OCI-LY1 (cell line): ENCODE measurements around the gene B3GLCT.

Experiments
- H2AFZ ChIP-seq: fragments of 200-600 bp; sonication (generic), shearing (Covaris generic); 2 replicates; pipeline ENCODE4 v1.6.0; 2014; ENCODE audit warnings: antibody characterized with exemption, mild to moderate bottlenecking, low read length
- H3F3A ChIP-seq: fragments of 200-600 bp; sonication (generic), shearing (Covaris generic); 2 replicates; pipeline ENCODE4 v1.6.0; 2014; ENCODE audit warnings: mild to moderate bottlenecking, antibody characterized with exemption, low read length, moderate library complexity; ENCODE audit not compliant: insufficient read depth
- H3K27ac ChIP-seq: fragments of 200-600 bp; sonication (generic); 2 replicates; pipeline ENCODE4 v1.5.1; 2014; ENCODE audit warnings: low read length, mixed run types, mild to moderate bottlenecking, low read depth; ENCODE audit not compliant: poor library complexity, severe bottlenecking
- H3K27me3 ChIP-seq: fragments of 200-600 bp; sonication (generic); 2 replicates; pipeline ENCODE4 v1.6.0; 2014; ENCODE audit warnings: antibody characterized with exemption, mild to moderate bottlenecking, low read length, moderate library complexity; ENCODE audit not compliant: insufficient read depth
- H3K36me3 ChIP-seq: fragments of 200-600 bp; sonication (generic); 2 replicates; pipeline ENCODE4 v1.6.1; 2014; ENCODE audit warnings: mild to moderate bottlenecking, antibody characterized with exemption, low read length, moderate library complexity, mixed read lengths; ENCODE audit not compliant: insufficient read depth
- H3K4me1 ChIP-seq: fragments of 200-600 bp; sonication (generic); 2 replicates; pipeline ENCODE4 v1.5.1; 2014; ENCODE audit warnings: mild to moderate bottlenecking, low read length, moderate library complexity; ENCODE audit not compliant: insufficient read depth, severe bottlenecking
- H3K4me2 ChIP-seq: fragments of 200-600 bp; sonication (generic), shearing (Covaris generic); 2 replicates; pipeline ENCODE4 v1.6.1; 2014; ENCODE audit warnings: low read length
- H3K4me3 ChIP-seq: fragments of 200-600 bp; sonication (generic); 2 replicates; pipeline ENCODE4 v1.5.1; 2014; ENCODE audit warnings: low read length, low read depth, mild to moderate bottlenecking, mixed read lengths; ENCODE audit not compliant: poor library complexity, severe bottlenecking
- H3K79me2 ChIP-seq: fragments of 200-600 bp; shearing (Covaris generic); 2 replicates; pipeline ENCODE4 v1.6.1; 2016; ENCODE audit warnings: mixed run types, low read length, mixed read lengths; ENCODE audit not compliant: insufficient read depth
- H3K9ac ChIP-seq: fragments of 200-600 bp; sonication (generic), shearing (Covaris generic); 2 replicates; pipeline ENCODE4 v1.6.1; 2014; ENCODE audit warnings: mild to moderate bottlenecking, low read length, mixed read lengths
- H3K9me2 ChIP-seq: fragments of 200-600 bp; sonication (generic), shearing (Covaris generic); 2 replicates; pipeline ENCODE4 v1.6.1; 2014; ENCODE audit warnings: low read depth, mild to moderate bottlenecking, low read length, mixed read lengths
- H3K9me3 ChIP-seq: fragments of 200-600 bp; shearing (Covaris generic); 2 replicates; pipeline ENCODE4 v1.6.1; 2014; ENCODE audit warnings: low read length, mixed read lengths
- H4K20me1 ChIP-seq: fragments of 200-600 bp; sonication (generic), shearing (Covaris generic); 2 replicates; pipeline ENCODE4 v1.6.0; 2016; ENCODE audit warnings: mild to moderate bottlenecking, low read length; ENCODE audit not compliant: insufficient read depth
- EZH2 ChIP-seq: fragments of 200-600 bp; sonication (generic), shearing (Covaris generic); IDR thresholded peaks from 2 replicates; pipeline ENCODE4 v1.8.0; 2017; ENCODE audit warnings: borderline replicate concordance, mixed run types, mild to moderate bottlenecking, antibody characterized with exemption, low read length, moderate library complexity, mixed read lengths
- TF ChIP-seq, protein P1 (sequence below): fragments of 200-600 bp; sonication (generic), shearing (Covaris generic); IDR thresholded peaks from 2 replicates; pipeline ENCODE4 v1.5.1; 2017; ENCODE audit warnings: mild to moderate bottlenecking, antibody characterized with exemption, low read length, moderate library complexity, mixed read lengths

The B3GLCT gene

GRCh38 chr13:31367410-31367809 is 167.6 kb downstream of the B3GLCT start:
- H3K9ac ChIP-seq = no peak overlapping the region
- no peaks in the 10 kb centered on the region for H3K79me2 ChIP-seq
- H3K4me2 ChIP-seq = no peak overlapping the region
- no peaks in the 10 kb centered on the region for H3K36me3 ChIP-seq
- no peaks in the 10 kb centered on the region for H4K20me1 ChIP-seq
- peaks cover 7% of the 10 kb centered on the region; the same call in 1 of the 2 replicates for H3K9me3 ChIP-seq
- H3K4me1 ChIP-seq = no peaks in the 10 kb centered on the region
- H3K27me3 ChIP-seq = no peaks in the 10 kb centered on the region
- no peak overlapping the region for H2AFZ ChIP-seq
- H3K4me3 ChIP-seq = no peak overlapping the region
- H3K9me2 ChIP-seq = no peaks in the 10 kb centered on the region
- TF ChIP-seq, protein P1, sequence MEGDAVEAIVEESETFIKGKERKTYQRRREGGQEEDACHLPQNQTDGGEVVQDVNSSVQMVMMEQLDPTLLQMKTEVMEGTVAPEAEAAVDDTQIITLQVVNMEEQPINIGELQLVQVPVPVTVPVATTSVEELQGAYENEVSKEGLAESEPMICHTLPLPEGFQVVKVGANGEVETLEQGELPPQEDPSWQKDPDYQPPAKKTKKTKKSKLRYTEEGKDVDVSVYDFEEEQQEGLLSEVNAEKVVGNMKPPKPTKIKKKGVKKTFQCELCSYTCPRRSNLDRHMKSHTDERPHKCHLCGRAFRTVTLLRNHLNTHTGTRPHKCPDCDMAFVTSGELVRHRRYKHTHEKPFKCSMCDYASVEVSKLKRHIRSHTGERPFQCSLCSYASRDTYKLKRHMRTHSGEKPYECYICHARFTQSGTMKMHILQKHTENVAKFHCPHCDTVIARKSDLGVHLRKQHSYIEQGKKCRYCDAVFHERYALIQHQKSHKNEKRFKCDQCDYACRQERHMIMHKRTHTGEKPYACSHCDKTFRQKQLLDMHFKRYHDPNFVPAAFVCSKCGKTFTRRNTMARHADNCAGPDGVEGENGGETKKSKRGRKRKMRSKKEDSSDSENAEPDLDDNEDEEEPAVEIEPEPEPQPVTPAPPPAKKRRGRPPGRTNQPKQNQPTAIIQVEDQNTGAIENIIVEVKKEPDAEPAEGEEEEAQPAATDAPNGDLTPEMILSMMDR = no peak
- no peak for TF ChIP-seq EZH2
- no peak overlapping the region for H3K27ac ChIP-seq
- H3F3A ChIP-seq = no peaks in the 10 kb centered on the region

GRCh38 chr13:31369213-31369612 is 169.4 kb downstream of the B3GLCT start:
- no peaks in the 10 kb centered on the region for H3K36me3 ChIP-seq
- no peak overlapping the region for H3K4me3 ChIP-seq
- TF ChIP-seq EZH2 = no peak
- TF ChIP-seq, protein P1 = no peak
- no peak overlapping the region for H3K27ac ChIP-seq
- peaks cover 7% of the 10 kb centered on the region; the same call in 1 of the 2 replicates for H3K9me3 ChIP-seq
- H3K9ac ChIP-seq = no peak overlapping the region
- no peaks in the 10 kb centered on the region for H3K9me2 ChIP-seq
- no peaks in the 10 kb centered on the region for H3K79me2 ChIP-seq
- no peak overlapping the region for H2AFZ ChIP-seq
- no peaks in the 10 kb centered on the region for H3F3A ChIP-seq
- no peaks in the 10 kb centered on the region for H3K27me3 ChIP-seq
- H3K4me1 ChIP-seq = no peaks in the 10 kb centered on the region
- H3K4me2 ChIP-seq = no peak overlapping the region
- no peaks in the 10 kb centered on the region for H4K20me1 ChIP-seq

DNA sequence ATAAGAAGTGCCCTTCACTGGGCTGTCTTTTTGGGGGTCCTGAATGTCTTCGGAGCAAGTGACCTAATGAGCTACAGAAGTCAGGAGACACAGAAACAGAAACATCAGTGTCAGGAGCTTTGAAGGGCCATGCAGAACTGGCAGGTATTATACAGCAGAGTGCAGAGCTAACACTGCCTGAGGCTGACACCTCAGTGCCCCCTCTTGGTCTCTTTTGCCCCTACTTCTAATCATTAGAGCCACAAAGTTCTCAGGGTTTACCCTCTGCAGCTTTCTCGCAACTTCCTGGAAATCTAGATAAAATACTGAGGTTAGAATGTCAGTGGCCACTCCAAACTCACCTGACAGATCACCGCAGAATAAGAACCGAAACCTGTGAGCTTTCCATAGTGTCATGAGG is 172.7 kb downstream of the B3GLCT start:
- H3K4me3 ChIP-seq = no peak overlapping the region
- no peaks in the 10 kb centered on the region for H3K9me3 ChIP-seq
- no peak overlapping the region for H3K27ac ChIP-seq
- H3K4me2 ChIP-seq = no peak overlapping the region
- no peak overlapping the region for H3K9ac ChIP-seq
- no peak overlapping the region for H2AFZ ChIP-seq
- no peaks in the 10 kb centered on the region for H3K27me3 ChIP-seq
- H3K36me3 ChIP-seq = no peaks in the 10 kb centered on the region
- H3K4me1 ChIP-seq = no peaks in the 10 kb centered on the region
- no peaks in the 10 kb centered on the region for H3F3A ChIP-seq
- no peaks in the 10 kb centered on the region for H3K79me2 ChIP-seq
- TF ChIP-seq EZH2 = no peak
- TF ChIP-seq, protein P1 = peak; percentile 48
- H3K9me2 ChIP-seq = no peaks in the 10 kb centered on the region
- H4K20me1 ChIP-seq = no peaks in the 10 kb centered on the region
